WTC11 (cell line): ENCODE data around the gene IRAK4.

Experiments
- CTCF ChIP-seq: fragments of 200-600 bp; IDR thresholded peaks from 2 replicates; pipeline ENCODE4 v1.8.0; 2022; ENCODE audit warnings: antibody characterized with exemption
- NFYB ChIP-seq: sonication (generic); formaldehyde crosslinking; conservative IDR thresholded peaks from 2 replicates; pipeline ENCODE4 v1.8.0; 2022; ENCODE audit warnings: low read depth, missing genetic modification reagents

- no peak for TF ChIP-seq CTCF
- no peak for TF ChIP-seq NFYB (CRISPR knock-in tag)
Measured at GRCh38 chr12:43728698-43729097, 30.1 kb upstream of the IRAK4 start.
